ENCODE data around the gene PTGR2.
"Not testable (repeated sequence)": the region's sequence is repeated elsewhere in the genome, so short reads cannot be mapped to it uniquely, and the experiment has no call there.

DNA sequence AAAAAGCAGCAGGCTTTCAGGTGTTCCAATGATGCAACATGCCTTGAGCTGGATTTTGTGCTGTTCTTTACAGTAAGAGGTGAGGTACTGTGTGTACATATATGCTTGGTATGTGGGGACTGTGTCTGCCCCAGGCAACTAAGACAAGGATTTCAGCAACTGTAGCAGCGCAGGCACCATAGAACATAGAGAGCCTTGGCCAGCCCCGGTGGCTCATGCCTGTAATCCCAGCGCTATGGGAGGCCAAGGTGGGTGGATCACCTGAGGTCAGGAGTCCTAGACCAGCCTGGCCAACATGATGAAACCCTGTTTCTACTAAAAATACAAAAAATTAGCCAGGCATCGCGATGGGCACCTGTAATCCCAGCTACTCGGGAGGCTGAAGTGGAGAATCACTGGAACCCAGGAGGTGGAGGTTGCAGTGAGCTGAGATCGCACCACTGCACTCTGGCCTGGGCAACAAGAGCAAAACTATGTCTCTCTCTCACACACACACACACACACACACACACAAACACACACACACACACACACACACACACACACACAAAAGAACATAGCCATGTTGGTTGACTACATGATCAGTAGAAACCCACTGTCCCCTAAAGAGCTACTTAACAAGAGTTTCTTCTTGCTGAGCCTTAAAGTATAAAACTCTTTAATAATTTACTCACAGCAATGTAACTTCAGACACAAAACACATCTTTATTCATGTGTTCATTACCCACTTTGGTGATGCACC is 13.2 kb upstream of the PTGR2 start:
- TF ChIP-seq, protein P1, sequence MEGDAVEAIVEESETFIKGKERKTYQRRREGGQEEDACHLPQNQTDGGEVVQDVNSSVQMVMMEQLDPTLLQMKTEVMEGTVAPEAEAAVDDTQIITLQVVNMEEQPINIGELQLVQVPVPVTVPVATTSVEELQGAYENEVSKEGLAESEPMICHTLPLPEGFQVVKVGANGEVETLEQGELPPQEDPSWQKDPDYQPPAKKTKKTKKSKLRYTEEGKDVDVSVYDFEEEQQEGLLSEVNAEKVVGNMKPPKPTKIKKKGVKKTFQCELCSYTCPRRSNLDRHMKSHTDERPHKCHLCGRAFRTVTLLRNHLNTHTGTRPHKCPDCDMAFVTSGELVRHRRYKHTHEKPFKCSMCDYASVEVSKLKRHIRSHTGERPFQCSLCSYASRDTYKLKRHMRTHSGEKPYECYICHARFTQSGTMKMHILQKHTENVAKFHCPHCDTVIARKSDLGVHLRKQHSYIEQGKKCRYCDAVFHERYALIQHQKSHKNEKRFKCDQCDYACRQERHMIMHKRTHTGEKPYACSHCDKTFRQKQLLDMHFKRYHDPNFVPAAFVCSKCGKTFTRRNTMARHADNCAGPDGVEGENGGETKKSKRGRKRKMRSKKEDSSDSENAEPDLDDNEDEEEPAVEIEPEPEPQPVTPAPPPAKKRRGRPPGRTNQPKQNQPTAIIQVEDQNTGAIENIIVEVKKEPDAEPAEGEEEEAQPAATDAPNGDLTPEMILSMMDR (IDR thresholded peaks at IDR 0.05; ENCODE audit: insufficient read depth, low read length), result not testable (repeated sequence)
- TF ChIP-seq POLR2AphosphoS5 (IDR thresholded peaks at IDR 0.05; ENCODE audit: low read depth), result not testable (repeated sequence)
- TF ChIP-seq, protein P2, sequence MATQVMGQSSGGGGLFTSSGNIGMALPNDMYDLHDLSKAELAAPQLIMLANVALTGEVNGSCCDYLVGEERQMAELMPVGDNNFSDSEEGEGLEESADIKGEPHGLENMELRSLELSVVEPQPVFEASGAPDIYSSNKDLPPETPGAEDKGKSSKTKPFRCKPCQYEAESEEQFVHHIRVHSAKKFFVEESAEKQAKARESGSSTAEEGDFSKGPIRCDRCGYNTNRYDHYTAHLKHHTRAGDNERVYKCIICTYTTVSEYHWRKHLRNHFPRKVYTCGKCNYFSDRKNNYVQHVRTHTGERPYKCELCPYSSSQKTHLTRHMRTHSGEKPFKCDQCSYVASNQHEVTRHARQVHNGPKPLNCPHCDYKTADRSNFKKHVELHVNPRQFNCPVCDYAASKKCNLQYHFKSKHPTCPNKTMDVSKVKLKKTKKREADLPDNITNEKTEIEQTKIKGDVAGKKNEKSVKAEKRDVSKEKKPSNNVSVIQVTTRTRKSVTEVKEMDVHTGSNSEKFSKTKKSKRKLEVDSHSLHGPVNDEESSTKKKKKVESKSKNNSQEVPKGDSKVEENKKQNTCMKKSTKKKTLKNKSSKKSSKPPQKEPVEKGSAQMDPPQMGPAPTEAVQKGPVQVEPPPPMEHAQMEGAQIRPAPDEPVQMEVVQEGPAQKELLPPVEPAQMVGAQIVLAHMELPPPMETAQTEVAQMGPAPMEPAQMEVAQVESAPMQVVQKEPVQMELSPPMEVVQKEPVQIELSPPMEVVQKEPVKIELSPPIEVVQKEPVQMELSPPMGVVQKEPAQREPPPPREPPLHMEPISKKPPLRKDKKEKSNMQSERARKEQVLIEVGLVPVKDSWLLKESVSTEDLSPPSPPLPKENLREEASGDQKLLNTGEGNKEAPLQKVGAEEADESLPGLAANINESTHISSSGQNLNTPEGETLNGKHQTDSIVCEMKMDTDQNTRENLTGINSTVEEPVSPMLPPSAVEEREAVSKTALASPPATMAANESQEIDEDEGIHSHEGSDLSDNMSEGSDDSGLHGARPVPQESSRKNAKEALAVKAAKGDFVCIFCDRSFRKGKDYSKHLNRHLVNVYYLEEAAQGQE (IDR thresholded peaks at IDR 0.05; ENCODE audit: insufficient replicate concordance, low read depth), result not testable (repeated sequence)
